Adrenal gland (tissue), 12 donors: ENCODE data around the gene LPCAT1. TPM values are rescaled to one million over a fixed set of nuclear protein-coding genes. Genes with fewer than 3 reads are reported as not detected.

ENCODE experiments used
- DNase-seq, 7 donors: peaks; one replicate each; pipeline ENCODE4 v3.0.0-alpha.2; 2019 to 2020
- H3K27ac ChIP-seq, 5 donors: fragments of 200-600 bp; sonication (generic) in 4 of 5; 1 replicate in 3 of 5; 2 replicates in 2 of 5; pipeline versions ENCODE4 v1.5.1 to v1.8.0; 2016 to 2020; ENCODE audit warnings: mild to moderate bottlenecking in 1 of 5
- H3K27me3 ChIP-seq: fragments of 200-600 bp; 2 replicates; pipeline ENCODE4 v1.8.0; 2021
- H3K36me3 ChIP-seq, 2 donors: fragments of 200-600 bp; replicated peaks in 1 of 2; 1 replicate in 1 of 2; 2 replicates in 1 of 2; pipeline versions ENCODE4 v1.5.1 to v1.8.0; 2018 to 2022
- H3K4me1 ChIP-seq, 2 donors: fragments of 200-600 bp; replicated peaks in 1 of 2; 1 replicate in 1 of 2; 2 replicates in 1 of 2; pipeline versions ENCODE4 v1.5.1 to v1.8.0; 2018 to 2021
- H3K4me3 ChIP-seq, 4 donors: fragments of 200-600 bp; sonication (generic) in 3 of 4; one replicate each; pipeline ENCODE4 v1.5.1; 2016 to 2018
- H3K9me3 ChIP-seq, 3 donors: fragments of 200-600 bp; sonication (generic) in 1 of 3; replicated peaks in 1 of 3; 1 replicate in 2 of 3; 2 replicates in 1 of 3; pipeline versions ENCODE4 v1.5.1 to v1.8.0; 2016 to 2021
- CTCF ChIP-seq, 6 experiments: fragments of 450-650 bp in 4 of 6; fragments of 200-600 bp in 2 of 6; sonication (generic) in 1 of 6; IDR thresholded peaks; 1 replicate in 5 of 6; 2 replicates in 1 of 6; pipeline versions ENCODE4 v1.5.1 to v1.8.0; 2016 to 2021; ENCODE audit warnings: antibody characterized with exemption in 6 of 6, mild to moderate bottlenecking in 2 of 6, moderate library complexity in 1 of 6
- POLR2A ChIP-seq, 2 donors: fragments of 450-650 bp; IDR thresholded peaks; one replicate each; pipeline ENCODE4 v1.6.1; 2017; ENCODE audit warnings: antibody characterized with exemption in 2 of 2, mild to moderate bottlenecking in 2 of 2, moderate library complexity in 1 of 2
- whole genome bisulfite sequencing, 4 donors: extraction: QIAGEN DNeasy Blood & Tissue Kit in 2 of 4; methylation state at CpG; one replicate each; pipeline versions ENCODE4 v1.1.5 to v1.1.7; 2013 to 2017; 5-methylcytosine and 5-hydroxymethylcytosine counted together
- intact Hi-C, 2 donors: fragments of 100-400 bp; cut with DNase I; formaldehyde crosslinking; loops; one replicate each; pipeline versions ENCODE4 v1.14.1 to v1.15.0; 2022 to 2023
- polyA plus RNA-seq, 3 donors: library from polyadenylated mRNA; stranded (reverse); fragments of 200-250 nt in 2 of 3; fragments of 350-450 nt in 1 of 3; fragmentation: Illumina TruSeq in 1 of 3; extraction: RNeasy Lipid Tissue Mini Kit (QIAGEN cat#74804) in 1 of 3; gene quantifications; one replicate each; pipeline ENCODE4 v1.2.3, GENCODE V29; 2013 to 2014
- total RNA-seq, 9 donors: library from RNA; depleted of rRNA in 4 of 9; stranded (reverse); fragments of >200 nt in 4 of 9; fragments of 120-200 nt in 1 of 9; fragmentation: NEBNext Ultra II Directional in 1 of 9; extraction: Animal tissue kit (Norgen Biotek cat#: 25700) in 1 of 9; gene quantifications; one replicate each; pipeline versions ENCODE4 v1.1.0 to v1.2.4, GENCODE V29; 2013 to 2023
- donor health status: healthy with polysubstance abuse.
- donor health status: Bipolar disorder and iron deficiency.
- donor health status: DM: yes; HTN: yes; CAD: no.
- donor health status: DM: no; HTN: no; CAD: no.
- donor health status: DM: no; HTN: no; CAD: no.
- donor health status: DM: yes; HTN: yes; CAD: no.

Gene LPCAT1
- total and polyA plus RNA-seq, 12 donors: 23.2 to 59.1 (median 42.6) TPM

GRCh38 chr5:1438871-1439270, 84.9 kb downstream of the LPCAT1 start:
- Histone ChIP-seq H3K27me3 (peaks cover 30% of the 10 kb centered on the region), H3K36me3 (no peaks in the 10 kb centered on the region), H3K4me1 (no peaks in the 10 kb centered on the region), H3K27ac (no peak overlapping the region), H3K9me3 (no peaks in the 10 kb centered on the region), H3K4me3 (no peak overlapping the region)
- DNase-seq: no peak
- TF ChIP-seq POLR2A (IDR thresholded peaks at IDR 0.05) (no peak), CTCF (IDR thresholded peaks at IDR 0.05) (no peak)
- intact Hi-C loops: no loop called here
- WGBS, 4 donors: 83 to 87% (median 85%) methylated on average over 15 to 21 of the region's 21 CpGs

- DNase-seq: no peak
- no peaks in the 10 kb centered on the region for H3K9me3 ChIP-seq
- intact Hi-C loops: no loop called here
- TF ChIP-seq CTCF (IDR thresholded peaks at IDR 0.05) (no peak), POLR2A (IDR thresholded peaks at IDR 0.05) (no peak)
- no peaks in the 10 kb centered on the region for H3K4me1 ChIP-seq
- WGBS, 4 donors: 71 to 82% (median 80%) methylated on average over 25 of the region's 25 CpGs
- no peak overlapping the region for H3K27ac ChIP-seq
- H3K4me3 ChIP-seq: no peak overlapping the region
- H3K36me3 ChIP-seq: no peaks in the 10 kb centered on the region
- H3K27me3 ChIP-seq: peaks cover 22% of the 10 kb centered on the region
Observed at GRCh38 chr5:1437876-1438559, 85.7 kb downstream of the LPCAT1 start.

- peaks cover 16% of the 10 kb centered on the region for H3K27me3 ChIP-seq
- H3K27ac ChIP-seq: no peak overlapping the region
- H3K4me3 ChIP-seq: no peak overlapping the region
- DNase-seq: no peak
- 52 to 62% (median 53%) methylated on average over 8 to 11 of the region's 11 CpGs for WGBS, 4 donors
- H3K4me1 ChIP-seq: no peaks in the 10 kb centered on the region
- no peaks in the 10 kb centered on the region for H3K36me3 ChIP-seq
- H3K9me3 ChIP-seq: no peaks in the 10 kb centered on the region
- intact Hi-C loops: no loop called here
- TF ChIP-seq POLR2A (IDR thresholded peaks at IDR 0.05): no peak
- no peak for TF ChIP-seq CTCF (IDR thresholded peaks at IDR 0.05)
Observed at GRCh38 chr5:1437226-1437829, 86.4 kb downstream of the LPCAT1 start.

GRCh38 chr5:1436681-1437080, 87.1 kb downstream of the LPCAT1 start:
- 78 to 84% (median 82%) methylated on average over 12 to 16 of the region's 16 CpGs for WGBS, 4 donors
- no peak overlapping the region for H3K4me3 ChIP-seq
- no peaks in the 10 kb centered on the region for H3K4me1 ChIP-seq
- no peaks in the 10 kb centered on the region for H3K36me3 ChIP-seq
- H3K27ac ChIP-seq: no peak overlapping the region
- H3K9me3 ChIP-seq: no peaks in the 10 kb centered on the region
- H3K27me3 ChIP-seq: peaks cover 9% of the 10 kb centered on the region
- no peak for DNase-seq
- TF ChIP-seq POLR2A (IDR thresholded peaks at IDR 0.05): no peak
- TF ChIP-seq CTCF (IDR thresholded peaks at IDR 0.05): no peak
- intact Hi-C loops: no loop called here
